HG03175 (cell line): ENCODE measurements around the gene DNAH17.

Source experiments
- ATAC-seq: cut with Tn5 transposase; IDR thresholded peaks from one replicate; pipeline ENCODE4 v1.9.1; 2021; ENCODE audit warnings: mild to moderate bottlenecking, moderate library complexity; ENCODE audit not compliant: unreplicated experiment

Gene DNAH17

DNA sequence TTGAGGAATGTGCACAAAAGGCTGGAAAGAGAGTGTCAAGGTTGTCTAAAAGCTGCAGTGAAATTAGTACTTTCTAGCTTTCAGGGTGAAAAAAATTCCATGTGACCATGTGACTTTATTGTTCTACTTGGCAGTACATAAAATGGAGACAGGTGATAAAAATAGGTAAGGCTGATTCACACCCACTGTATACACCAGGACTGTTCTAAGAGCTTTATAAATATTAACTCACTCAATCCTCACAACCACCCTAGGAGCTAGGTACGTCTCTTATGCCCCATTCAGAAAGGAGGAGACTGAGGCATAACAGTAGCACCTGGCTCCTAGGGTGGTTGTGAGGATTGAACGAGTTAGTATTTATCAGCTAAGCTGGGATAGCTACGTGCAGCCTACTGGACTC, 28.2 kb upstream of the DNAH17 start:
- ATAC-seq: no peak

GRCh38 chr17:78602246-78602645, 25.1 kb upstream of the DNAH17 start:
- no peak for ATAC-seq

DNA sequence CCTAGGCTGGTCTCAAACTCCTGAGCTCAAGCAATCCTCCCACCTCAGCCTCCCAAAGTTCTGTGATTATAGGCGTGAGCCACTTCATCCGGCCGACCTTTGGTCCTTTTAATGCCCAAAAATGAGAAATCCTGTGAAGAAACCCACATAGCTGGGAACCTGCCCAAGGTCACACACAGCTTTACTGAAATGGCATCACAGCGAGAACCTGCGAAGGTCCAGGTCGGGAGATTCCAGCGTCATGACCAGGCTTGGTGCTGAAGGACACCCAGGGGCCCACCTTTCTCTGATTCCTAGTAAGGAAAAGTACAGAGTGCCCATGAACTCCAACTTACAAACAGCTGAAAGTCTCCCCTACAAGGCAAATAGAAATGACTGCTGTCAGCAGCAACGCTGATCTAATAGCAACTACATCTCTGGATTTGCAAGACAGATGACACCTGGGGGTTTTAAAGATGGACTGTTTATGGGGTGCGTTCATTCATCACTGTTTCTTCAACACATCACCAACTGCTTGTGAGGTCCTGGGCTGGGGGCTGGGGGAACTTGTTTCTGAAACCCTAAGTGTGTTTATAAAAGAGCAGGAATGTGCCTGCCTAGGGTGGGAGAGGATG, 24.5 kb upstream of the DNAH17 start:
- ATAC-seq: no peak

DNA sequence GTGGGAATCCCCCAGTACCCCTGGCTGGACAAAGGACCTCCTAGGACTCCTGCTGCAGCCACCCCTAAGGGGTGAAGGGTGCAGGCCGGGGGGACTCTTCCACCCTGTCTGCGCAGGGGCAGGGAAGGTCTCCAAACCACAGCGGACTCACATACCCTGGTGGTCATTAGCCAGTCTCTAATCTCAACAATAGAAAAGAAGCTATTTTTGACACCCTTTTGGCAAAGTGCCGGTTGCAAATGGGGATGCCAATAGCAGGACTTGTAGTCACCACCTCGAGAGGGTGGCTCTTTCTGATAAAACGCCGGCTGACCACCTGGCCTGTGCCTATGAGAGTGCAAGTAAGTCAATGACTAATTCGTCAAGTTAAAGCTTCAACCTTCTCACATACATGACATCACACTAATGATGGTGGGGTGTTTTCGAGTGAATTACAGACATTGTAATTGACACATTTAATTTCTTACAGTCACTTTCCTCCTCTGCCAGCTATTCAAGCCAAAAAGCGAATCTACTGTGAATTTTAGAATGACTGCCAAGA, 23.1 kb upstream of the DNAH17 start:
- no peak for ATAC-seq

GRCh38 chr17:78599419-78599818, 22.2 kb upstream of the DNAH17 start:
- ATAC-seq: no peak

- no peak for ATAC-seq
These were observed 20.8 kb upstream of the DNAH17 start for GRCh38 chr17:78598013-78598471.

- ATAC-seq: no peak
These were observed 19.9 kb upstream of the DNAH17 start for GRCh38 chr17:78596871-78597764.

GRCh38 chr17:78595135-78595810, 18.1 kb upstream of the DNAH17 start:
- ATAC-seq: no peak

DNA sequence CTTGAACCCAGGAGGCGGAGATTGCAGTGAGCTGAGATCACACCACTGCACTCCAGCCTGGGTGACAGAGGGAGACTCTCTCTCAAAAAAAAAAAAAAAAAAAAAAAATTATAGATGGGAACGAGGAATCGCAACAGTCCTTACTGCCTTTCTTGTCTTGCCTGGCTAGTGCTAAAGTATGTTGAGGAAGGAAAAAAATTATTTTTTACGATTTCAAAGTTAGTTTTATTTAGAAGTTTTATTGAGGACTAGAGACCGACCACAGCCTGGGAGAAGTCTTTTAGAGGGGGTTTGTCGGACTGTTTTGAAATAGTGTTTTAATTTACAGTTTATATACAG, 15.8 kb upstream of the DNAH17 start:
- no peak for ATAC-seq

DNA sequence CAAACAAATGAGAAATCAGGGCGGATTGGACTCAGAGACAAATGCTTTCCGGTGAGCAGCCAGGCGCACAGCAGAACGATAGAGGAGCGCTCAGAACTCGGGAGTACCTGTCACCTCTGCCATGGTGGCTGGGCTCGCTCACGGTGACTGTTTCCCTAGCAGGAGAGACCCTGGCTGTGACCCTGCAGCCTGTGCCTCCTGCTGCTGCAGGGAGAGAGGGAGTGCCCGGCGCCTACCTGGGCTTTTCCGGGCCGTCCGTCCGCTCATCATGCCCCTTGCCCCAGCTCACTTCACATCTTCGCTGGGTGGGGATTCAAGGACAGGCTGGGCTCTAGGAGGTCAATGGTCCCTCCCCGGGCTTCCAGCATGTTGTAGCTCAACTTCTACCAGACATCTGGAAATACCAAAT, 14.1 kb upstream of the DNAH17 start:
- ATAC-seq: no peak

GRCh38 chr17:78589885-78590284, 12.7 kb upstream of the DNAH17 start:
- no peak for ATAC-seq

DNA sequence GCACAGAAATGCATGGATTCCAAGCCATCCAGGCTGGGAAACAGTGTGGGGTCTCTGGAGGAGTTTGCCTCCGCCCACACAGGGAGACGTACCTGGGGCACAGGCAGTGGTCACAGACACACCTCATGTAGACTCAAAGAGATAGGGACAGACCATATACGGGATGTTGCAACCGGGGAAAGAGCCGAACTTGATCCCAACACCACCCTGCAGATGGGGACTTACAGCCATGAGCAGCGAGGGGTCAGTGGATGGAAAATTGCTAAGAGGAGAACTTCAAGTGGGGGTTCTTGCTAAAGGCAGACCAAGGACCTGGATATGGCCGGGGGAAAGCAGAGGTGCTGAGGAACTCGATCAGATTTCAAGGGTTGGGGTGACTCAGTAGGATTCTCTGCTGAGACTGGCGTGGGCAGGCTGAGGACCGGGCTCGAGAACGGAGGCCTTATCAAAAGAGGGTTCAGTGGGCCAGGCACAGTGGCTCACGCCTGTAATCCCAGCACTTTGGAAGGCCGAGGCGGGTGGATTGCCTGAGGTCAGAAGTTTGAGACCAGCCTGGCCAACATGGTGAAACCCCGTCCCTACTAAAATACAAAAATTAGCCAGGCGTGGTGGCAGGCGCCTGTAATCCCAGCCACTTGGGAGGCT, 12.0 kb upstream of the DNAH17 start:
- no peak for ATAC-seq

GRCh38 chr17:78588258-78589030, 11.2 kb upstream of the DNAH17 start:
- no peak for ATAC-seq

DNA sequence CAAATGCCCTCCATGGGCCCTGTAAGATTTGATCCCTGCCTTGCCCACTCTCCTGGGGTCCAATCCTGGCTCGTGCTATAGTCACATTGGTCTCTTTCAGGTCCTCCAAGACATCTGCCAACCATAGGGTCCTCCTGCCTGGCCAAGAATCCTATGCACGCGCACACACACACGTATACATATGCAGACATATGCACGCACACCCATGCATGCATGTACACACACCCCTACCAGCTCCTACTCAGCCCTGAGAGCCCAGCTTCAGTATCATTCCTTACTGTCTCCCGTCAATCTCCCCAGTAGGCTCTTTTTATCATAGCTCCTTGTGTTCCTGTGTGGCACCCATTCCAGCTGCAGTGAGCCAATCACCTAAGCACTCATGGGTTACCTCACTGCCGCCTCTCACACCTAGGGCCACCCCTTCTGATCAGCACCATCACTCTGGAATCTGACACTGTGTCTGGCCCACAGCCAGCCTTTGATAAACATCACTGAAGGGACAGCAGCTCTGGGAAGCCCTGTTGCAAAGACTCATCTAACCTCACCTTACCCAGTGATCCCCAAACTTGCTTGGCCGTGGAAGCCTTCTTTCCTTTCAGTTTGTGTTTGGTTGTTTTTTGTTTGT, 7.9 kb upstream of the DNAH17 start:
- no peak for ATAC-seq

- ATAC-seq: no peak
These were observed 5.9 kb upstream of the DNAH17 start for GRCh38 chr17:78583091-78583490.

DNA sequence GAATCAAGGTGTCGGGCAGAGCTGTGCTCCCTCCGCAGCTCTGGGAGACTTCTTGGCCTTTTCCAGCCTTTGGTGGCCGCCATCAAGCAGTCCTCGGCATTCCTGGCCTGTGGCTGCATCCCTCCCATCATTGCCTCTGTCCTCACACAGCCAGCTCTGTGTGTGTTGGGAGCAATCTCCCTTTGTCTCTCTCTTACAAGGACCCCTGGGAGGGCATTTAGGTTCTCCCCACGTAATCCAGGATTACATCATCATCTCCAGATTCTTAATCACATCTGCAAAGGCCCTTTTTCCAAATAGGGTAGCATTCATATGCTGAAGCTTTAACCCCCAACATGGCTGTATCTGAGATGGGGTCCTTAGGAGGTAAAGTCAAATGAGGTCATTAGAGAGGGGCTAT, 4.1 kb upstream of the DNAH17 start:
- ATAC-seq: no peak

- ATAC-seq: no peak
These were observed 3.1 kb upstream of the DNAH17 start for GRCh38 chr17:78580277-78580804.

GRCh38 chr17:78576389-78577112, 645 bp downstream of the DNAH17 start:
- no peak for ATAC-seq

DNA sequence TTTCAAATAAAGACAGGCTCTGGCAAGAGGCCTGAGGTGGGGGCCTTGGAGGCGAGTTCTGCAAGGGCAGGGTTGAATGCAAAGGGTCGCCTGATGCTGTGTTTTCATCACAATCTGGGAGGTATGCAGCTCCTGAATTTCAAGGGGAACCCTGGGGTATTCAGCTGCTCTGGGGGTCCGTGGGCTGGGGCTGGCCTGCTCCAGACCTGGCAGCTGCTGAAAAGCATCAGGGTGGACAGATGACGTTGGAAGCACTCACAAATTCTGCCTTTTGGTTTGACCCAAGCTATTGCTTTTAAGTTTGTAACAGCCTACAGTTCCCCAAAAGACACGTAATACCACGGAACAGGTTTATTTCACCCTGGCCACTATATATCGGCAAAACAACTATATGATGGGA, 1.3 kb downstream of the DNAH17 start:
- ATAC-seq: no peak
